ENCODE results near the gene PLCB1. TPM values are rescaled to one million over a fixed set of nuclear protein-coding genes. Genes with fewer than 3 reads are reported as not detected.

The PLCB1 gene
- total RNA-seq, 1 experiment from 2014 or later, result 11.3 TPM

GRCh38 chr20:8353512-8353911 lies 221.4 kb downstream of the PLCB1 start:
- ChIA-PET CTCF (no interaction called here), POLR2A (no interaction called here)
- no peak overlapping the region for H3K27ac Mint-ChIP-seq
- DNase-seq (ENCODE audit: low spot score) (no peak), ATAC-seq (no peak)
- TF ChIP-seq NFATC4 (CRISPR knock-in tag; IDR thresholded peaks at IDR 0.05) (no peak), ARID4B (CRISPR knock-in tag; IDR thresholded peaks at IDR 0.05; ENCODE audit: borderline replicate concordance) (no peak), E2F5 (CRISPR knock-in tag; IDR thresholded peaks at IDR 0.05) (no peak), OVOL2 (CRISPR knock-in tag; IDR thresholded peaks at IDR 0.05; ENCODE audit: borderline replicate concordance) (no peak), RORB (CRISPR knock-in tag; IDR thresholded peaks at IDR 0.05) (no peak), STAT6 (CRISPR knock-in tag; conservative IDR thresholded peaks at IDR 0.05; ENCODE audit: low read depth) (no peak), ZNF671 (CRISPR knock-in tag; IDR thresholded peaks at IDR 0.05) (no peak), MXD4 (CRISPR knock-in tag; IDR thresholded peaks at IDR 0.05; ENCODE audit: borderline replicate concordance) (no peak), ZBTB21 (CRISPR knock-in tag; IDR thresholded peaks at IDR 0.05; ENCODE audit: borderline replicate concordance) (no peak), FOXK1 (CRISPR knock-in tag; IDR thresholded peaks at IDR 0.05) (no peak), FOXP1 (CRISPR knock-in tag; IDR thresholded peaks at IDR 0.05; ENCODE audit: borderline replicate concordance) (no peak)
- H3K36me3 Mint-ChIP-seq, result no peaks in the 10 kb centered on the region
- H3K4me1 Mint-ChIP-seq, result peaks cover 7% of the 10 kb centered on the region
- peaks cover 5% of the 10 kb centered on the region for H3K9me3 Mint-ChIP-seq
- no peak overlapping the region for H3K4me3 Mint-ChIP-seq
- H3K27me3 Mint-ChIP-seq (ENCODE audit: low read depth), result no peaks in the 10 kb centered on the region

- Mint-ChIP-seq H3K27me3 (ENCODE audit: low read depth) (no peaks in the 10 kb centered on the region), H3K36me3 (no peaks in the 10 kb centered on the region), H3K9me3 (peaks cover under 1% of the 10 kb centered on the region; the same call in 1 of the 2 replicates), H3K4me3 (no peak overlapping the region), H3K27ac (no peak overlapping the region), H3K4me1 (peaks cover 17% of the 10 kb centered on the region)
- ATAC-seq (no peak), DNase-seq (ENCODE audit: low spot score) (no peak)
- TF ChIP-seq ZNF396 (CRISPR knock-in tag; IDR thresholded peaks at IDR 0.05; ENCODE audit: borderline replicate concordance) (no peak), TEAD4 (CRISPR knock-in tag; IDR thresholded peaks at IDR 0.05) (no peak)
- ChIA-PET POLR2A (no interaction called here), CTCF (interaction anchor here (0.7 kb wide), 1 partner anchor 320 kb away, joined by 3 read pairs; no protein-coding TSS in a partner anchor)
Observed at GRCh38 chr20:8355453-8355852, 223.4 kb downstream of the PLCB1 start.

- Mint-ChIP-seq H3K4me1 (peaks cover 28% of the 10 kb centered on the region), H3K27me3 (ENCODE audit: low read depth) (no peaks in the 10 kb centered on the region), H3K27ac (no peak overlapping the region), H3K4me3 (no peak overlapping the region), H3K36me3 (no peaks in the 10 kb centered on the region), H3K9me3 (no peaks in the 10 kb centered on the region)
- POLR2A ChIA-PET, result no interaction called here
- ATAC-seq (no peak), DNase-seq (ENCODE audit: low spot score) (no peak)
- CTCF ChIA-PET, result no interaction called here
- TF ChIP-seq JUN (CRISPR knock-in tag; IDR thresholded peaks at IDR 0.05) (no peak), PREB (CRISPR knock-in tag; IDR thresholded peaks at IDR 0.05; ENCODE audit: borderline replicate concordance) (no peak), MXD4 (CRISPR knock-in tag; IDR thresholded peaks at IDR 0.05; ENCODE audit: borderline replicate concordance) (no peak), ZMAT4 (CRISPR knock-in tag; IDR thresholded peaks at IDR 0.05) (no peak), ZNF317 (CRISPR knock-in tag; IDR thresholded peaks at IDR 0.05; ENCODE audit: borderline replicate concordance, low read depth) (no peak), ZNF219 (CRISPR knock-in tag; IDR thresholded peaks at IDR 0.05; ENCODE audit: borderline replicate concordance) (no peak), ZNF121 (CRISPR knock-in tag; IDR thresholded peaks at IDR 0.05) (no peak), PRRX2 (CRISPR knock-in tag; IDR thresholded peaks at IDR 0.05) (no peak), ZNF396 (CRISPR knock-in tag; IDR thresholded peaks at IDR 0.05; ENCODE audit: borderline replicate concordance) (no peak), ZNF263 (CRISPR knock-in tag; IDR thresholded peaks at IDR 0.05; ENCODE audit: low read depth) (no peak), SMAD3 (CRISPR knock-in tag; IDR thresholded peaks at IDR 0.05; ENCODE audit: borderline replicate concordance) (no peak), ZBTB21 (CRISPR knock-in tag; IDR thresholded peaks at IDR 0.05; ENCODE audit: borderline replicate concordance) (no peak), ESRRA (CRISPR knock-in tag; IDR thresholded peaks at IDR 0.05; ENCODE audit: borderline replicate concordance) (no peak)
Observed at GRCh38 chr20:8356806-8357205, 224.7 kb downstream of the PLCB1 start.

Data from WTC11 (cell line).